HFFc6 (cell line): ENCODE data around the gene HERC4. TPM values are rescaled to one million over a fixed set of nuclear protein-coding genes. Genes with fewer than 3 reads are reported as not detected.
A peak's percentile ranks its signal among the peaks of the same experiment; 100 is the strongest.
"Not testable (repeated sequence)": the region's sequence is repeated elsewhere in the genome, so short reads cannot be mapped to it uniquely, and the experiment has no call there.

ENCODE experiments used
- DNase-seq: peaks from one replicate; pipeline ENCODE4 v3.0.0-alpha.2; 2018
- H3K27ac Mint-ChIP-seq: 2 replicates; pipeline ENCODE4 v1.8.0; 2020; ENCODE audit warnings: mild to moderate bottlenecking, mixed read lengths
- H3K27me3 Mint-ChIP-seq: 2 replicates; pipeline ENCODE4 v1.8.0; 2021; ENCODE audit warnings: mild to moderate bottlenecking, moderate library complexity, mixed read lengths; ENCODE audit not compliant: insufficient read depth
- H3K36me3 Mint-ChIP-seq: 2 replicates; pipeline ENCODE4 v1.8.0; 2021; ENCODE audit warnings: low read depth, mixed read lengths
- H3K4me1 Mint-ChIP-seq: 2 replicates; pipeline ENCODE4 v1.8.0; 2020; ENCODE audit warnings: low read depth, mixed read lengths
- H3K4me3 Mint-ChIP-seq: 2 replicates; pipeline ENCODE4 v1.8.0; 2020; ENCODE audit warnings: mild to moderate bottlenecking, moderate library complexity, mixed read lengths
- H3K9me3 Mint-ChIP-seq: 2 replicates; pipeline ENCODE4 v1.8.0; 2020; ENCODE audit warnings: mild to moderate bottlenecking, mixed read lengths
- CTCF ChIP-seq: fragments of 200-600 bp; sonication (generic); IDR thresholded peaks from 2 replicates; pipeline ENCODE4 v1.5.0; 2021; ENCODE audit warnings: antibody characterized with exemption, mild to moderate bottlenecking
- total RNA-seq, 6 experiments: library from RNA; stranded (reverse); fragmentation: NEBNext Ultra II Directional; extraction: Animal tissue kit (Norgen Biotek cat#: 25700); gene quantifications; 2 replicates in 1 of 6; 3 replicates in 5 of 6; pipeline ENCODE4 v1.2.3, GENCODE V29; 2021

Gene HERC4
- total RNA-seq, 6 experiments from 2014 or later: 220 to 297 (median 279) TPM

GRCh38 chr10:67969875-67970274, 105.2 kb downstream of the HERC4 start:
- Mint-ChIP-seq H3K27me3 (peaks cover 6% of the 10 kb centered on the region), H3K4me3 (no peak overlapping the region), H3K36me3 (peaks cover 79% of the 10 kb centered on the region), H3K27ac (peak overlapping the region; percentile 77), H3K4me1 (peaks cover 51% of the 10 kb centered on the region), H3K9me3 (peaks cover 17% of the 10 kb centered on the region)
- no peak for TF ChIP-seq CTCF
- DNase-seq: no peak

DNA sequence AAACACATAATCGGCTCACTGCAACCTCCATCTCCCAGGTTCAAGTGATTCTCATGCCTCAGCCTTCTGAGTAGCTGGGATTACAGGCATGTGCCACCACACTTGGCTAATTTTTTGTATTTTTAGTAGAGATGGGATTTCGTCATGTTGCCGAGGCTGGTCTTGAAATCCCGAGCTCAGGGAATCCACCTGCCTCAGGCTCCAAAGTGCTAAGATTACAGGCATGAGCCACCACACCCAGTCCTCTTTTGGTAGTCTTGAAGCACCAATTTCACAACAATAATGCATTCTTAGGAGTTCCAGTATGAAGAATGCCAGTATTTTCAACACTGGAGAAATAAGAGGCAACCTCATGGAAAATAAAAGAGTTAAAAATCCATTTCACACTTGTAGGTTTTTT, 109.0 kb downstream of the HERC4 start:
- not testable (repeated sequence) for H3K4me3 Mint-ChIP-seq, H3K9me3 Mint-ChIP-seq
- peaks cover 19% of the 10 kb centered on the region for H3K27me3 Mint-ChIP-seq

DNA sequence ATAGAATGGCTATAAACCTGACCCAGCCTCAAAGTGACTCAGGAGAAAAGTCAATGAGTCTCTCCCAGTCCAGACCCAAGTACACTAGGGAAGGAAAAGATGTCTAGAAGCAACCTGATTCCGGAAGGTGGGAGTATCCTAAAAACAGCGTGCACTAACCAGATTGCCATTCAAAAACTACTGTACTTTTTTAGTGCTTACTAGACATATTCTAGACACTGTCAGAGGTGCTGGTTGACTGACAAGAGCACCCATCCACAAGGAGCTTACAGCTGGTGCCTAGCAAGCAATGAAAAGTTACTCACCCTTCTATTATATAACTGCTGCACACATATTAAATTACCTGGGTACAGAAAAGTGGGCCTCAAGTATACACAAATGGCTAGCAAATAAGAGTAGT, 109.6 kb downstream of the HERC4 start:
- Mint-ChIP-seq H3K4me3 (no peak overlapping the region), H3K27me3 (peaks cover 25% of the 10 kb centered on the region), H3K27ac (peak overlapping the region; percentile 44), H3K4me1 (peaks cover 43% of the 10 kb centered on the region), H3K36me3 (peaks cover 72% of the 10 kb centered on the region), H3K9me3 (peaks cover 3% of the 10 kb centered on the region; the same call in 1 of the 2 replicates)
- no peak for TF ChIP-seq CTCF
- DNase-seq: no peak

More for the DNA sequence above, 109.0 kb downstream of the HERC4 start:
- Mint-ChIP-seq H3K36me3 (peaks cover 72% of the 10 kb centered on the region), H3K4me1 (peaks cover 43% of the 10 kb centered on the region)
- not testable (repeated sequence) for H3K27ac Mint-ChIP-seq, DNase-seq

DNA sequence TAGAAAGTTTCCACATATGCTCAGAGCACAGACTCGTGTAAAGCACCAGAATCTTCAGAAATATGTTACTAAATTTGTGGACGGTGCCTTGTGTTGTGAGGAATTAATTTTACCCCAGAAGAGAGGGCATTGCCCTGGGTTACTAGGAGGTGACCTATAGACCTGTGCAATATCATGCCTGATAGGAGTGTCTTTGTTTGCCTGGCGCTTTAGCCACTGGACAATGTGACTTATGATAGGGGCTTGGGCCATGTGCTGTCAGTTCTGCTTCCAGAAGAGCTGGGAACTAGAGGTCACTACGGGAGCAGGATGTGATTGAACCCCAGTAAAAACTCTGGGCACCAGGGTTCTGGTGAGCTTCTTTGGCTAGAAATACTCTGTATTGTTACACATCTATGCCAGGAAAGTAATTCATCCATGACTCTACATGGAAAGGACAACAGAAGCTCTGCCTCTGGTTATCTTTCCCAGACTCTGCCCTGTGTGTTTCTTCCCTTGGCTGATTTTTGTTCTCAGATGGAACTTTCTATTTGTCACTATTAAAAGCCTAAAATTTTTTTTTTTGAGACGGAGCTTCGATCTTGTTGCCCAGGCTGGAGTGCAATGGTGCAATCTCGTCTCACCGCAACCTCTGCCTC, 115.1 kb downstream of the HERC4 start:
- Mint-ChIP-seq H3K27ac (peak overlapping the region; percentile 73), H3K27me3 (peaks cover 39% of the 10 kb centered on the region), H3K4me1 (peaks cover 9% of the 10 kb centered on the region; the same call in 1 of the 2 replicates), H3K4me3 (no peak overlapping the region), H3K9me3 (no peaks in the 10 kb centered on the region; the same call in 1 of the 2 replicates), H3K36me3 (peaks cover 63% of the 10 kb centered on the region)
- no peak for TF ChIP-seq CTCF
- no peak for DNase-seq

DNA sequence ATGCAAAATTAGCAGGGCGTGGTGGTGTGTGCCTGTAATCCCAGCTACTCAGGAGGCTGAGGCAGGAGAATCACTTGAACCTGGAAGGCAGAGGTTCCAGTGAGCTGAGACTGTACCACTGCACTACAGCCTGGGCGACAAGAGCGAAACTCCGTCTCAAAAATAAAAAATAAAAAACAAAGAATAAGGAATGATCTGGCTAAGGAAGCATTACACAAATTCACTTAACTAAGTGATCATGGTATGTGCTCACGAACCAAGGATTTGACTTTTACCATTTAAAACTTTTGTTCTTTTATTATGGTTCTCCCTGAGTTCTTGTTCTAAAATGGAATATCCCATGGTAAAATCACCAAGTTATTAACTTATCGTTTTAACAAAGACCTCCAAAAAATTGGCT, 119.5 kb downstream of the HERC4 start:
- Mint-ChIP-seq H3K9me3 (no peaks in the 10 kb centered on the region; the same call in 1 of the 2 replicates), H3K27me3 (peaks cover 24% of the 10 kb centered on the region), H3K4me3 (no peak overlapping the region), H3K4me1 (peaks cover 13% of the 10 kb centered on the region; the same call in 1 of the 2 replicates), H3K27ac (no peak overlapping the region; the same call in 1 of the 2 replicates), H3K36me3 (peaks cover 67% of the 10 kb centered on the region)
- TF ChIP-seq CTCF: no peak
- DNase-seq: no peak

GRCh38 chr10:67943917-67944316, 131.2 kb downstream of the HERC4 start:
- H3K36me3 Mint-ChIP-seq: peaks cover 60% of the 10 kb centered on the region
- peaks cover 31% of the 10 kb centered on the region for H3K4me1 Mint-ChIP-seq
- no peak for TF ChIP-seq CTCF
- no peaks in the 10 kb centered on the region for H3K9me3 Mint-ChIP-seq
- H3K4me3 Mint-ChIP-seq: no peak overlapping the region
- H3K27ac Mint-ChIP-seq: peak overlapping the region; percentile 66; the same call in 1 of the 2 replicates
- DNase-seq: no peak
- no peaks in the 10 kb centered on the region; the same call in 1 of the 2 replicates for H3K27me3 Mint-ChIP-seq
